Measurements from ENCODE around the gene HGS. TPM values are rescaled to one million over a fixed set of nuclear protein-coding genes. Genes with fewer than 3 reads are reported as not detected.

The HGS gene
- total and polyA plus RNA-seq, 2 of the 8 experiments (the other 6 are each of a cell fraction or from before 2014, with no cell fraction given) = 80.8 to 99.7 TPM

- Histone ChIP-seq H4K91ac (replicated peaks; ENCODE audit: insufficient read length, low read length) (peak overlapping the region; percentile 69), H2BK120ac (replicated peaks; ENCODE audit: low read depth, low read length) (no peak overlapping the region), H2BK12ac (ENCODE audit: low read depth, low read length) (0 out of 2 replicates have a peak overlapping the region, but pooled peaks have one; percentile 20), H3K27me3 (replicated peaks in 1 of 4; ENCODE audit: control insufficient read depth in 3 of 4, extremely low read depth in 1 of 4, insufficient read depth in 3 of 4, low read length in 3 of 4) (peaks cover 2 to 15% (median 9%) of the 10 kb centered on the region in 4 experiments; a peak in 5 of 7 replicates), H2BK15ac (ENCODE audit: low read length) (no peak overlapping the region), H3K79me1 (ENCODE audit: low read depth, low read length) (peaks cover 7% of the 10 kb centered on the region), H2AFZ (ENCODE audit: low read length) (no peak overlapping the region), H3K23me2 (ENCODE audit: low read depth, low read length) (peaks cover 10% of the 10 kb centered on the region), H4K20me1 (replicated peaks in 1 of 2; ENCODE audit: control insufficient read depth in 1 of 2, insufficient read depth in 2 of 2, low read length in 2 of 2) (peaks cover 0 to 2% of the 10 kb centered on the region in 2 experiments), H3K4me3 (ENCODE audit: extremely low read depth in 1 of 4, insufficient read depth in 2 of 4, low read depth in 3 of 4, low read length in 4 of 4) (peak overlapping the region in 2 of 4 experiments; percentile 38 to 46; a peak in 5 of 8 replicates), H4K5ac (ENCODE audit: insufficient read length, low read depth, low read length) (no peak overlapping the region), H3K23ac (ENCODE audit: insufficient read length) (no peak overlapping the region), H3K36me3 (ENCODE audit: control insufficient read depth in 2 of 4, insufficient read depth in 4 of 4, low read length in 3 of 4) (peaks cover 0 to 3% (median 1%) of the 10 kb centered on the region in 4 experiments; a peak in 3 of 8 replicates), H2AK5ac (ENCODE audit: low read depth, low read length) (no peak overlapping the region), H3K9ac (replicated peaks in 1 of 4; ENCODE audit: extremely low read depth in 1 of 4, low read depth in 3 of 4, low read length in 3 of 4) (no peak overlapping the region; a peak in 1 of 7 replicates), H2BK20ac (ENCODE audit: low read length) (no peak overlapping the region), H3K4me1 (replicated peaks in 1 of 4; ENCODE audit: control insufficient read depth in 3 of 4, insufficient read depth in 4 of 4, low read length in 3 of 4) (peaks cover 0 to 19% (median 3%) of the 10 kb centered on the region in 4 experiments; a peak in 6 of 7 replicates), H3K56ac (replicated peaks; ENCODE audit: insufficient read length, low read depth, low read length) (no peak overlapping the region), H4K8ac (ENCODE audit: extremely low read depth, insufficient read depth, low read length) (peak overlapping the region; percentile 89), H3K79me2 (ENCODE audit: control insufficient read depth in 1 of 2, insufficient read depth in 2 of 2, low read length in 2 of 2) (no peaks in the 10 kb centered on the region), H3K14ac (ENCODE audit: insufficient read length) (no peak overlapping the region), H3K4me2 (ENCODE audit: insufficient read depth in 1 of 2, low read depth in 2 of 2, low read length in 2 of 2) (peak overlapping the region; percentile 59 to 76), H3K4ac (replicated peaks; ENCODE audit: insufficient read length, low read depth, low read length) (no peak overlapping the region), H2BK5ac (ENCODE audit: low read depth, low read length) (no peak overlapping the region), H3K27ac (ENCODE audit: low read depth, low read length) (no peak overlapping the region), H3K18ac (ENCODE audit: extremely low read depth, low read length) (peak overlapping the region; percentile 71; the same call in 1 of the 2 replicates), H3K9me3 (ENCODE audit: insufficient read depth in 2 of 2, low read depth in 1 of 2, low read length in 1 of 2) (no peaks in the 10 kb centered on the region)
- WGBS, 2 experiments (ENCODE audit: extremely low coverage in 1 of 2, insufficient coverage in 1 of 2, insufficient read length in 1 of 2, insufficient replicate concordance in 2 of 2, low coverage in 1 of 2, low lambda C conversion rate in 2 of 2, missing lambda C conversion rate in 1 of 2) = 56% methylated on average over 27 of the region's 78 CpGs; no CpG with 5 or more reads in 1 of the 2 experiments
- DNase-seq (ENCODE audit: low read depth in 1 of 2, low spot score in 2 of 2) = peak in 1 of 2 experiments; percentile 79
- POLR2A ChIA-PET (ENCODE audit: partially characterized antibody) = interaction anchor here (0.7 to 4.4 kb wide), 17 partner anchors 9 to 136 kb away, joined by 3 to 23 read pairs (median 5); partner anchors contain the start of genes ACTG1, ARL16, HGS and NPLOC4
- CTCF ChIA-PET (ENCODE audit: partially characterized antibody) = interaction anchor here (0.6 to 3.5 kb wide), 9 partner anchors 10 to 281 kb away, joined by 3 to 9 read pairs (median 3); no protein-coding TSS in a partner anchor
- no peak for FAIRE-seq
- no peak for TF ChIP-seq TAF1 (IDR thresholded peaks at IDR 0.05; ENCODE audit: low read depth, low read length)
- TF ChIP-seq CEBPB (IDR thresholded peaks at IDR 0.05; ENCODE audit: low read depth, low read length) = no peak
- TF ChIP-seq SIRT6 (IDR thresholded peaks at IDR 0.05; ENCODE audit: low read length) = no peak
- no peak for TF ChIP-seq EGR1 (IDR thresholded peaks at IDR 0.05; ENCODE audit: borderline replicate concordance, low read depth, low read length)
- no peak for TF ChIP-seq BCL11A (IDR thresholded peaks at IDR 0.05; ENCODE audit: low read depth in 2 of 2, low read length in 2 of 2)
- no peak for TF ChIP-seq JUND (IDR thresholded peaks at IDR 0.05; ENCODE audit: low read length)
- no peak for TF ChIP-seq YY1 (IDR thresholded peaks at IDR 0.05; ENCODE audit: low read depth, low read length)
- TF ChIP-seq GABPA (IDR thresholded peaks at IDR 0.05; ENCODE audit: borderline replicate concordance, insufficient read depth, low read length) = no peak
- no peak for TF ChIP-seq FOSL1 (IDR thresholded peaks at IDR 0.05; ENCODE audit: insufficient read depth, low read depth, low read length)
- TF ChIP-seq ASH2L (IDR thresholded peaks at IDR 0.05; ENCODE audit: low read length) = no peak
- TF ChIP-seq JUN (IDR thresholded peaks at IDR 0.05; ENCODE audit: low read depth, low read length) = no peak
- TF ChIP-seq KDM4A (IDR thresholded peaks at IDR 0.05; ENCODE audit: low read depth, low read length, severe bottlenecking) = no peak
- TF ChIP-seq CBX8 (IDR thresholded peaks at IDR 0.05; ENCODE audit: borderline replicate concordance, low read depth, low read length) = no peak
Measured at GRCh38 chr17:81648013-81648706, 35.7 kb upstream of the HGS start.

Measured in H1 (cell line).